WI38 (cell line): Measurements from ENCODE around the gene NT5DC4.

Experiments
- H3K4me3 ChIP-seq: 2 replicates; pipeline ENCODE4 v1.5.1; 2011; ENCODE audit warnings: low read depth, mild to moderate bottlenecking, control low read depth, low read length
- TF ChIP-seq, protein P1 (sequence below): IDR thresholded peaks from 2 replicates; pipeline ENCODE4 v1.5.1; 2012; ENCODE audit warnings: low read depth, mild to moderate bottlenecking, control low read depth, low read length

NT5DC4 gene

DNA sequence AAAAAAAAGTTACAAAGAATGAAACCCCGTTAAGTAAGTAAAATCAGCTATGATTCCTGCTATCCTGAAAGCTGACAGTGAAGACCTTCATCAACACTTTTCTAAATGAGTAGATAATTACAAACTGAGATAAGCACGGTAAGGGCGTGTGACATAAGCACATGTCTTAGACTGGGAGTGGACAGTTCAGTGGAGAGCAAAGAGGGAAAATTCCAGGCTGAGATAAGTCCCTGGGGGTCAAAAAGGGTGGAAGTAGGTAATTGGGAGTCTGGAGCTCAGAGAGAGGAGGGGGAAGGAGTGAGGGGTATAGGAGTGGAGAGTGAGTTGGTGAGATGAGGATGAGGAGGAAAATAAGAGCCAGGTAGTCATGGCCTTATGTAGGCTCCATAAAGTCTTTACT is 67.8 kb downstream of the NT5DC4 start:
- TF ChIP-seq, protein P1, sequence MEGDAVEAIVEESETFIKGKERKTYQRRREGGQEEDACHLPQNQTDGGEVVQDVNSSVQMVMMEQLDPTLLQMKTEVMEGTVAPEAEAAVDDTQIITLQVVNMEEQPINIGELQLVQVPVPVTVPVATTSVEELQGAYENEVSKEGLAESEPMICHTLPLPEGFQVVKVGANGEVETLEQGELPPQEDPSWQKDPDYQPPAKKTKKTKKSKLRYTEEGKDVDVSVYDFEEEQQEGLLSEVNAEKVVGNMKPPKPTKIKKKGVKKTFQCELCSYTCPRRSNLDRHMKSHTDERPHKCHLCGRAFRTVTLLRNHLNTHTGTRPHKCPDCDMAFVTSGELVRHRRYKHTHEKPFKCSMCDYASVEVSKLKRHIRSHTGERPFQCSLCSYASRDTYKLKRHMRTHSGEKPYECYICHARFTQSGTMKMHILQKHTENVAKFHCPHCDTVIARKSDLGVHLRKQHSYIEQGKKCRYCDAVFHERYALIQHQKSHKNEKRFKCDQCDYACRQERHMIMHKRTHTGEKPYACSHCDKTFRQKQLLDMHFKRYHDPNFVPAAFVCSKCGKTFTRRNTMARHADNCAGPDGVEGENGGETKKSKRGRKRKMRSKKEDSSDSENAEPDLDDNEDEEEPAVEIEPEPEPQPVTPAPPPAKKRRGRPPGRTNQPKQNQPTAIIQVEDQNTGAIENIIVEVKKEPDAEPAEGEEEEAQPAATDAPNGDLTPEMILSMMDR, result no peak
- no peak overlapping the region for H3K4me3 ChIP-seq
